HepG2 (cell line): ENCODE data around the gene ZC3H18. TPM values are rescaled to one million over a fixed set of nuclear protein-coding genes. Genes with fewer than 3 reads are reported as not detected.
A peak's percentile ranks its signal among the peaks of the same experiment; 100 is the strongest.

Experiments
- ATF7 ChIP-seq, 2 experiments: fragments of 450-650 bp in 1 of 2; sonication (generic) in 1 of 2; formaldehyde crosslinking in 1 of 2; IDR thresholded peaks; 2 replicates each; pipeline versions ENCODE4 v1.4.0 to v1.6.1; 2016 to 2020; ENCODE audit warnings: antibody characterized with exemption in 1 of 2, mild to moderate bottlenecking in 1 of 2, missing genetic modification reagents in 1 of 2
- CREB1 ChIP-seq, 2 experiments: fragments of 450-650 bp in 1 of 2; IDR thresholded peaks; 2 replicates each; pipeline ENCODE4 v1.6.1; 2016 to 2017; ENCODE audit warnings: control low read depth in 1 of 2, mild to moderate bottlenecking in 1 of 2, missing compliant biosample characterization in 1 of 2, missing genetic modification characterization in 1 of 2
- EED ChIP-seq: sonication (generic); formaldehyde crosslinking; IDR thresholded peaks from 2 replicates; pipeline ENCODE4 v1.5.0; 2020; ENCODE audit warnings: mild to moderate bottlenecking, missing genetic modification reagents
- EHMT2 ChIP-seq: fragments of 200-600 bp; sonication (generic); IDR thresholded peaks from 2 replicates; pipeline ENCODE4 v1.7.0; 2017; ENCODE audit warnings: antibody characterized with exemption, low read depth, low read length, borderline replicate concordance
- ISX ChIP-seq: sonication (generic); formaldehyde crosslinking; conservative IDR thresholded peaks from 2 replicates; pipeline ENCODE4 v1.5.0; 2020; ENCODE audit warnings: missing genetic modification reagents
- KAT2B ChIP-seq: fragments of 150-350 bp; IDR thresholded peaks from 2 replicates; pipeline ENCODE4 v1.6.1; 2014; ENCODE audit warnings: low read depth, low read length, borderline replicate concordance
- MTF2 ChIP-seq: sonication (generic); formaldehyde crosslinking; IDR thresholded peaks from 2 replicates; pipeline ENCODE4 v1.5.0; 2020; ENCODE audit warnings: missing genetic modification reagents, borderline replicate concordance
- TBP ChIP-seq: sonication (generic); formaldehyde crosslinking; IDR thresholded peaks from 2 replicates; pipeline ENCODE4 v1.5.0; 2020; ENCODE audit warnings: missing genetic modification reagents
- TFDP2 ChIP-seq: sonication (generic); formaldehyde crosslinking; IDR thresholded peaks from 2 replicates; pipeline ENCODE4 v1.4.0; 2020; ENCODE audit warnings: missing genetic modification reagents
- YEATS4 ChIP-seq: sonication (generic); formaldehyde crosslinking; IDR thresholded peaks from 2 replicates; pipeline ENCODE4 v1.4.0; 2020; ENCODE audit warnings: missing genetic modification reagents, borderline replicate concordance
- ZBTB20 ChIP-seq: sonication (generic); formaldehyde crosslinking; IDR thresholded peaks from 2 replicates; pipeline ENCODE4 v1.8.1; 2023; ENCODE audit warnings: missing genetic modification reagents, low read depth, mild to moderate bottlenecking, borderline replicate concordance
- ZFP90 ChIP-seq: sonication (generic); formaldehyde crosslinking; IDR thresholded peaks from 2 replicates; pipeline ENCODE4 v1.8.0; 2022; ENCODE audit warnings: missing genetic modification reagents, mild to moderate bottlenecking, inconsistent platforms, borderline replicate concordance
- ZHX2 ChIP-seq, 2 experiments: sonication (generic) in 1 of 2; formaldehyde crosslinking in 1 of 2; IDR thresholded peaks; 2 replicates each; pipeline versions ENCODE4 v1.6.1 to v1.9.0; 2014 to 2022; ENCODE audit warnings: antibody characterized with exemption in 1 of 2, borderline replicate concordance in 1 of 2, inconsistent platforms in 1 of 2, low read depth in 1 of 2, missing genetic modification reagents in 1 of 2
- ZKSCAN5 ChIP-seq: sonication (generic); formaldehyde crosslinking; IDR thresholded peaks from 2 replicates; pipeline ENCODE4 v1.5.1; 2020; ENCODE audit warnings: mild to moderate bottlenecking, missing genetic modification reagents
- ZNF280B ChIP-seq: sonication (generic); formaldehyde crosslinking; IDR thresholded peaks from 2 replicates; pipeline ENCODE4 v1.5.0; 2020; ENCODE audit warnings: missing genetic modification reagents, mild to moderate bottlenecking, borderline replicate concordance
- ZNF678 ChIP-seq: sonication (generic); formaldehyde crosslinking; IDR thresholded peaks from 2 replicates; pipeline ENCODE4 v1.4.0; 2020; ENCODE audit warnings: mild to moderate bottlenecking, missing genetic modification reagents
- ZNF891 ChIP-seq: sonication (generic); formaldehyde crosslinking; IDR thresholded peaks from 2 replicates; pipeline ENCODE4 v1.5.0; 2020; ENCODE audit warnings: mild to moderate bottlenecking, missing genetic modification reagents
- ZSCAN25 ChIP-seq: sonication (generic); formaldehyde crosslinking; IDR thresholded peaks from 2 replicates; pipeline ENCODE4 v1.8.0; 2022; ENCODE audit warnings: mild to moderate bottlenecking, missing genetic modification reagents
- polyA plus RNA-seq, 8 experiments: library from polyadenylated mRNA; depleted of rRNA in 3 of 8; stranded (reverse) in 7 of 8; unstranded in 1 of 8; fragments of >200 nt; fragmentation: Illumina TruSeq in 4 of 8; extraction: Trizol in 4 of 8; gene quantifications; 2 replicates each; pipeline versions ENCODE4 v1.2.1 to v1.2.3, GENCODE V29; 2011 to 2016; ENCODE audit warnings: low read depth in 4 of 8, missing spikeins in 1 of 8, mixed read lengths in 1 of 8; ENCODE audit not compliant: insufficient read depth in 1 of 8
- total RNA-seq, 5 experiments: library from RNA; depleted of rRNA; stranded (reverse); fragments of >200 nt; fragmentation: Illumina TruSeq; extraction: Trizol; gene quantifications; 2 replicates each; pipeline ENCODE4 v1.2.3, GENCODE V29; 2016; ENCODE audit warnings: low read depth in 1 of 5

The ZC3H18 gene
- total and polyA plus RNA-seq, 2 of the 13 experiments (the other 11 are each of a cell fraction or from before 2014, with no cell fraction given): 11.2 to 27.4 TPM

- TF ChIP-seq ZHX2 (IDR thresholded peaks at IDR 0.05; ENCODE audit: low read depth): 0 out of 2 replicates have a peak, but pooled peaks have one; percentile 12
- no peak for TF ChIP-seq ZHX2 (CRISPR knock-in tag; IDR thresholded peaks at IDR 0.05; ENCODE audit: borderline replicate concordance)
- no peak for TF ChIP-seq MTF2
- no peak for TF ChIP-seq ZSCAN25 (CRISPR knock-in tag)
- TF ChIP-seq ZFP90 (CRISPR knock-in tag): peak; percentile 80; the same call in 1 of the 2 replicates
- peak; percentile 15; the same call in 1 of the 2 replicates for TF ChIP-seq ZNF280B (CRISPR knock-in tag)
- TF ChIP-seq ZBTB20 (CRISPR knock-in tag): no peak
- TF ChIP-seq EED (CRISPR knock-in tag): peak; percentile 52; the same call in 1 of the 2 replicates
- TF ChIP-seq TFDP2 (CRISPR knock-in tag): peak; percentile 66
- 0 out of 2 replicates have a peak, but pooled peaks have one; percentile 62 for TF ChIP-seq ZNF891
- no peak for TF ChIP-seq TBP (CRISPR knock-in tag)
- no peak for TF ChIP-seq ISX (CRISPR knock-in tag)
- TF ChIP-seq CREB1 (IDR thresholded peaks at IDR 0.05): no peak
- TF ChIP-seq CREB1 (CRISPR knock-in tag; IDR thresholded peaks at IDR 0.05): no peak
- no peak for TF ChIP-seq ATF7 (IDR thresholded peaks at IDR 0.05)
- no peak for TF ChIP-seq ATF7 (CRISPR knock-in tag; IDR thresholded peaks at IDR 0.05)
- TF ChIP-seq YEATS4 (CRISPR knock-in tag): no peak; the same call in 1 of the 2 replicates
- no peak for TF ChIP-seq KAT2B
- TF ChIP-seq EHMT2: peak; percentile 36; the same call in 1 of the 2 replicates
- TF ChIP-seq ZKSCAN5: no peak
- no peak for TF ChIP-seq ZNF678 (CRISPR knock-in tag)
Measured at GRCh38 chr16:88618182-88618955, 48.2 kb downstream of the ZC3H18 start (continued).
